Loucy (cell line): ENCODE results near the gene ZBED3.
"Not testable (repeated sequence)": the region's sequence is repeated elsewhere in the genome, so short reads cannot be mapped to it uniquely, and the experiment has no call there.

Source experiments
- H2AFZ ChIP-seq: fragments of 200-600 bp; sonication (generic); 2 replicates; pipeline ENCODE4 v1.6.0; 2016; ENCODE audit warnings: antibody characterized with exemption, mild to moderate bottlenecking, low read length, moderate library complexity
- H3F3A ChIP-seq: fragments of 200-600 bp; 2 replicates; pipeline ENCODE4 v1.6.0; 2016; ENCODE audit warnings: antibody characterized with exemption, low read depth, mild to moderate bottlenecking
- H3K27me3 ChIP-seq: fragments of 200-600 bp; sonication (generic); 2 replicates; pipeline ENCODE4 v1.6.1; 2014; ENCODE audit warnings: low read length, mild to moderate bottlenecking; ENCODE audit not compliant: insufficient read depth, poor library complexity, severe bottlenecking
- H3K36me3 ChIP-seq: fragments of 200-600 bp; sonication (generic); 2 replicates; pipeline ENCODE4 v1.6.1; 2016; ENCODE audit warnings: low read length; ENCODE audit not compliant: insufficient read depth
- H3K4me1 ChIP-seq: fragments of 200-600 bp; sonication (generic); 2 replicates; pipeline ENCODE4 v1.5.1; 2014; ENCODE audit warnings: low read length, mild to moderate bottlenecking; ENCODE audit not compliant: insufficient read depth, poor library complexity, severe bottlenecking
- H3K4me2 ChIP-seq: fragments of 200-600 bp; sonication (generic); 2 replicates; pipeline ENCODE4 v1.6.0; 2014; ENCODE audit warnings: antibody characterized with exemption, low read length, low read depth, mild to moderate bottlenecking; ENCODE audit not compliant: poor library complexity, severe bottlenecking
- H3K4me3 ChIP-seq: fragments of 200-600 bp; sonication (generic); 2 replicates; pipeline ENCODE4 v1.5.1; 2014; ENCODE audit warnings: low read length, mild to moderate bottlenecking, mixed read lengths; ENCODE audit not compliant: poor library complexity, severe bottlenecking
- H3K79me2 ChIP-seq: fragments of 200-600 bp; sonication (generic); 2 replicates; pipeline ENCODE4 v1.6.1; 2014; ENCODE audit warnings: low read length; ENCODE audit not compliant: insufficient read depth
- H3K9ac ChIP-seq: fragments of 200-600 bp; sonication (generic); 2 replicates; pipeline ENCODE4 v1.6.0; 2014; ENCODE audit warnings: mild to moderate bottlenecking, low read depth, low read length, moderate library complexity; ENCODE audit not compliant: poor library complexity, severe bottlenecking
- H3K9me2 ChIP-seq: fragments of 200-600 bp; sonication (generic); replicated peaks from 2 replicates; pipeline ENCODE4 v1.6.1; 2016; ENCODE audit warnings: low read depth, low read length, mixed read lengths
- H3K9me3 ChIP-seq: fragments of 200-600 bp; sonication (generic); 2 replicates; pipeline ENCODE4 v1.6.1; 2014; ENCODE audit warnings: mild to moderate bottlenecking, antibody characterized with exemption, low read length, low read depth; ENCODE audit not compliant: insufficient read depth
- H4K20me1 ChIP-seq: fragments of 200-600 bp; sonication (generic); 2 replicates; pipeline ENCODE4 v1.6.0; 2014; ENCODE audit warnings: antibody characterized with exemption, low read length, mild to moderate bottlenecking; ENCODE audit not compliant: insufficient read depth, poor library complexity, severe bottlenecking
- EZH2phosphoT487 ChIP-seq: fragments of 200-600 bp; IDR thresholded peaks from 2 replicates; pipeline ENCODE4 v1.6.1; 2018; ENCODE audit warnings: antibody characterized with exemption, mild to moderate bottlenecking, moderate library complexity, borderline replicate concordance
- TF ChIP-seq, protein P1 (sequence below): fragments of 200-600 bp; sonication (generic); conservative IDR thresholded peaks from 2 replicates; pipeline ENCODE4 v1.5.1; 2014; ENCODE audit warnings: mild to moderate bottlenecking, antibody characterized with exemption, low read length

Gene ZBED3

DNA sequence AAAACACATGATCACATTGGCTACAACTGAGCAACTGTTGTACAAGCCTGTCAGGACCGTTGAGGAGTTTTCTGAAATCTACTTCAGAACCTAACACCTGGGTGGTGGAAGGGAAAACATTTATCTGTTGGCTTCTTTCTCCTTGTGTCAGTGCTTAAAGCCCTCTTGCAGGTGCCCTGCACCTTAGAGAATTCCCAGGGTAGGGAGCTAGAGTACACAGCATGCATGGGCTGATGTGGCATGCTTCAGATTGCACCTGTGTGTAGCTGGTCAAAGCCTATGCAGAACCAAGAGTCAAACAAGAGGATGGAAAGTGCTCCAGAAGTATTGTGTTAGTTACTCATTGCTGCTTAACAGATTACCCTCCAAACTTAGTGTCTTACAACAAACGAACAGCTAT, 33.6 kb upstream of the ZBED3 start:
- no peaks in the 10 kb centered on the region for H3F3A ChIP-seq
- no peaks in the 10 kb centered on the region for H3K79me2 ChIP-seq
- H3K36me3 ChIP-seq, result no peaks in the 10 kb centered on the region
- no peaks in the 10 kb centered on the region for H3K27me3 ChIP-seq
- H3K4me2 ChIP-seq, result no peak overlapping the region
- H2AFZ ChIP-seq, result no peak overlapping the region
- TF ChIP-seq EZH2phosphoT487, result no peak
- TF ChIP-seq, protein P1, sequence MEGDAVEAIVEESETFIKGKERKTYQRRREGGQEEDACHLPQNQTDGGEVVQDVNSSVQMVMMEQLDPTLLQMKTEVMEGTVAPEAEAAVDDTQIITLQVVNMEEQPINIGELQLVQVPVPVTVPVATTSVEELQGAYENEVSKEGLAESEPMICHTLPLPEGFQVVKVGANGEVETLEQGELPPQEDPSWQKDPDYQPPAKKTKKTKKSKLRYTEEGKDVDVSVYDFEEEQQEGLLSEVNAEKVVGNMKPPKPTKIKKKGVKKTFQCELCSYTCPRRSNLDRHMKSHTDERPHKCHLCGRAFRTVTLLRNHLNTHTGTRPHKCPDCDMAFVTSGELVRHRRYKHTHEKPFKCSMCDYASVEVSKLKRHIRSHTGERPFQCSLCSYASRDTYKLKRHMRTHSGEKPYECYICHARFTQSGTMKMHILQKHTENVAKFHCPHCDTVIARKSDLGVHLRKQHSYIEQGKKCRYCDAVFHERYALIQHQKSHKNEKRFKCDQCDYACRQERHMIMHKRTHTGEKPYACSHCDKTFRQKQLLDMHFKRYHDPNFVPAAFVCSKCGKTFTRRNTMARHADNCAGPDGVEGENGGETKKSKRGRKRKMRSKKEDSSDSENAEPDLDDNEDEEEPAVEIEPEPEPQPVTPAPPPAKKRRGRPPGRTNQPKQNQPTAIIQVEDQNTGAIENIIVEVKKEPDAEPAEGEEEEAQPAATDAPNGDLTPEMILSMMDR, result no peak
- H3K4me1 ChIP-seq, result no peaks in the 10 kb centered on the region
- no peak overlapping the region for H3K4me3 ChIP-seq
- no peaks in the 10 kb centered on the region for H4K20me1 ChIP-seq
- H3K9me3 ChIP-seq, result no peaks in the 10 kb centered on the region
- no peaks in the 10 kb centered on the region for H3K9me2 ChIP-seq
- no peak overlapping the region for H3K9ac ChIP-seq

DNA sequence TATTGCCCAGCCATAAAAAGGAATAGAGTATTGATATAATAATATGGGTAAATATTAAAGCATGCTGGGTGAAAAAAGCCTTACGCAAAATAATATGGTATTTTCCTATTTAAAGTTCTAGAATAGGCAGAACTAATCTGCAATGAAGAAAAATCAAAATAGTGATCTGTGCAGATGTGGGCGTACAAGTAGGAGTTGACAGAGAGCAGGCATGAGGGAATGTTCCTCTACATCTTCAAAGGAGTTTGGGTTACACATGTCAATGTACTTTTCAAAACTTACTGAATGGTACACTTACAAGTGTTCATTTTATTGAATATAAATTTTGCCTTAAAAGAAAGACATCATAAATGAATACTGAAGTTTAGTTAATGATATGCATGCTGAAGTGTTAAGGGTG, 33.0 kb upstream of the ZBED3 start:
- Histone ChIP-seq H3K4me3 (no peak overlapping the region), H3K4me2 (no peak overlapping the region), H3K4me1 (no peaks in the 10 kb centered on the region), H3K27me3 (no peaks in the 10 kb centered on the region), H2AFZ (no peak overlapping the region), H3K79me2 (no peaks in the 10 kb centered on the region), H3K9me3 (no peaks in the 10 kb centered on the region), H3K9ac (no peak overlapping the region), H3K9me2 (no peaks in the 10 kb centered on the region), H3F3A (no peaks in the 10 kb centered on the region), H4K20me1 (no peaks in the 10 kb centered on the region), H3K36me3 (no peaks in the 10 kb centered on the region)
- TF ChIP-seq EZH2phosphoT487, result no peak
- TF ChIP-seq, protein P1, result no peak

DNA sequence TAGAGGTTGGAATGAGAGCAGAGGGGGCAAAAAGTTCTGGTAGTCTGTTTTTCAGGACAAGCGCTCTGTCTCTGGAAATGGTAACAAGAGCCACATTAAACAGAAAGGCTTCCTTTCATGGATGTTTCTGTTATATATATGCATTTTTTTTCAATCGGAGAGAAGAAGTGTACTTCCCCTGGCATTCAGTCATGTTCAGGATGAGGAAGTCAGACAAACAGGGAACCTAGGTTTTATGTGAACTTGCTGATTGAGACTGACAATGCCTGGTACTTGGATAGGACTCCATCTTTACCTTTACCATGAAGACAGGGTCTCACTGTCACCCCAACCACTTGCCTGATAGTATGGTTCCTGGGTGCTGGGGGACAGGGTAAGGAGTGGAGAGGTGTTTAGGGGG, 30.1 kb upstream of the ZBED3 start:
- no peak overlapping the region for H3K4me2 ChIP-seq
- TF ChIP-seq, protein P1, result no peak
- no peak for TF ChIP-seq EZH2phosphoT487
- H3K9ac ChIP-seq, result no peak overlapping the region

DNA sequence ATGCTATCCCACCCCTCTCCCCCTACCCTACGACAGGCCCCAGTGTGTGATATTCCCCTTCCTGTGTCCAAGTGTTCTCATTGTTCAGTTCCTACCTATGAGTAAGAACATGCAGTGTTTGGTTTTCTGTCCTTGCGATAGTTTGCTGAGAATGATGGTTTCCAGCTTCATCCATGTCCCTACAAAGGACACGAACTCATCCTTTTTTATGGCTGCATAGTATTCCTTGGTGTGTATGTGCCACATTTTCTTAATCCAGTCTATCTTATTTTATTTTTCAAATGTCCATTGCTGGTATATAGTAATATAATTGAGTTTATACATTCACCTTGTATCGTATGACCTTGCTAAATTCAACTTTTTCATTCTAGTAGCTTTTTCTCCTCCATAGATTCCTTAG, 19.9 kb upstream of the ZBED3 start:
- not testable (repeated sequence) for H3K4me2 ChIP-seq, H4K20me1 ChIP-seq, H3K27me3 ChIP-seq, H3K9me2 ChIP-seq, H3K36me3 ChIP-seq, H3K9ac ChIP-seq, H3K4me1 ChIP-seq, H3K9me3 ChIP-seq, H3K79me2 ChIP-seq, H3F3A ChIP-seq, H3K4me3 ChIP-seq, H2AFZ ChIP-seq

More for the DNA sequence above, 30.1 kb upstream of the ZBED3 start:
- Histone ChIP-seq H3F3A (no peaks in the 10 kb centered on the region), H3K79me2 (no peaks in the 10 kb centered on the region), H2AFZ (no peak overlapping the region), H3K4me1 (no peaks in the 10 kb centered on the region), H3K4me3 (no peak overlapping the region), H3K9me2 (no peaks in the 10 kb centered on the region), H3K9me3 (no peaks in the 10 kb centered on the region), H3K36me3 (no peaks in the 10 kb centered on the region), H4K20me1 (no peaks in the 10 kb centered on the region), H3K27me3 (no peaks in the 10 kb centered on the region)
